ENCODE results near the gene CHRM1. TPM values are rescaled to one million over a fixed set of nuclear protein-coding genes. Genes with fewer than 3 reads are reported as not detected.

CHRM1 gene
- total RNA-seq, 1 experiment from 2014 or later, result not detected

DNA sequence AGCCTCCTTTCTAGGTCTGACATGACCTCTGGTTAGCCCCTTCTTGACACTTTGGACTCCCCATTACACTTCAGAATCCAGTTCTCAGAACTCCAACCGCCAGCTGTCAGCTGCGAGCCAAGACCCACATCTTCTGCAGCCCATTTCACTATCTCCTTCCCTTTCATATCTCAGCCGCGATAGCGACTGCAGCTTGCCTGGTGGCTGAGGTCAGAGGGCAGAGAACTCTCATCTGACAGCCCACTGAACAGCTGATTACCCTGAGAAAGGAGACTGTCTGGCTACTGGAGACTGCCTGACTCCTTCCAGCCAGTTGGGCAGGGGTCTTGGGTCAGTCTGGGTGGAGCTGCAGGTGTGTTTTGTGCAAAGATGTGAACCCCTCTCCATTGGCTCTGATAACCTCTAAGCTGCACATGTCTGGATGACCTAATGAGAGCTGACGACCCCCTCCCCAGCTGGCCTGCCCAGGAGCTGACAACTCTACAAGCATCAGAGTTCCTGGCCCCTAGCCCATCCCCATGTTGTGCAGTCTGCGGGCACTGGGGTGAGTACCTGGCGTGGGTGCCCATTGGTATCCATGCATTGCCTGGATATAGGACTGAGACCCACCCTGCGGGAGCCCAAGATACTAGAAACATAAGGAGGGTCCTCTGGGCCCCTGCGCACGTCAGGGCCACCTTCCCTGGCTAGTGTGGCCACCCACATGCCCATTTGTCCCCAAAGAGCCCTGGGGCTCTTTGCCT is 1.1 kb downstream of the CHRM1 start:
- Histone ChIP-seq H3K23ac (ENCODE audit: insufficient read length, low read depth, low read length) (no peak overlapping the region), H3K18ac (ENCODE audit: insufficient read length, low read depth, low read length) (no peak overlapping the region), H3K9ac (ENCODE audit: extremely low read depth, insufficient read length, low read length) (no peak overlapping the region), H2BK15ac (ENCODE audit: low read depth, low read length) (no peak overlapping the region), H4K8ac (replicated peaks; ENCODE audit: insufficient read length, low read depth, low read length) (no peak overlapping the region), H3K79me2 (ENCODE audit: insufficient read depth, low read length) (no peaks in the 10 kb centered on the region), H3K14ac (ENCODE audit: insufficient read depth, low read length) (no peak overlapping the region), H3K27me3 (ENCODE audit: insufficient read depth, low read length) (peaks cover 2% of the 10 kb centered on the region), H2BK120ac (ENCODE audit: low read depth, low read length, poor library complexity, severe bottlenecking) (no peak overlapping the region), H3K4ac (ENCODE audit: low read depth, low read length) (no peak overlapping the region), H2BK20ac (ENCODE audit: low read depth, low read length, poor library complexity, severe bottlenecking) (no peak overlapping the region), H3K56ac (ENCODE audit: insufficient read length, low read depth, low read length) (no peak overlapping the region), H3K79me1 (ENCODE audit: insufficient read depth, low read depth, low read length, poor library complexity, severe bottlenecking) (no peaks in the 10 kb centered on the region), H2AFZ (ENCODE audit: low read length) (no peak overlapping the region), H3T11ph (ENCODE audit: low read length) (no peak overlapping the region), H2BK12ac (ENCODE audit: insufficient read length, low read depth, low read length) (no peak overlapping the region), H3K23me2 (ENCODE audit: insufficient read length, low read depth, low read length, poor library complexity, severe bottlenecking) (peaks cover 5% of the 10 kb centered on the region), H3K4me1 (ENCODE audit: insufficient read depth, low read length) (no peaks in the 10 kb centered on the region), H3K4me2 (ENCODE audit: insufficient read depth, insufficient read length, low read length) (no peak overlapping the region), H3K27ac (ENCODE audit: insufficient read length, low read depth, low read length) (no peak overlapping the region), H2AK5ac (ENCODE audit: insufficient read length, low read length) (no peak overlapping the region), H4K91ac (ENCODE audit: insufficient read length, low read depth, low read length) (no peak overlapping the region), H4K5ac (ENCODE audit: insufficient read length, low read depth, low read length) (no peak overlapping the region), H3K9me3 (ENCODE audit: control insufficient read depth, low read depth, low read length) (no peaks in the 10 kb centered on the region), H4K20me1 (ENCODE audit: control insufficient read depth, insufficient read depth, insufficient read length) (no peaks in the 10 kb centered on the region), H2BK5ac (ENCODE audit: insufficient read length, low read length) (no peak overlapping the region)
- Mint-ChIP-seq H3K9me3 (no peaks in the 10 kb centered on the region; a peak in 1 of 5 replicates), H3K4me1 (peaks cover 27 to 48% of the 10 kb centered on the region in 2 experiments), H3K36me3 (ENCODE audit: insufficient read depth in 1 of 3, low read depth in 3 of 3) (no peaks in the 10 kb centered on the region; a peak in 1 of 7 replicates), H3K27ac (peak overlapping the region in 1 of 3 experiments; percentile 8; a peak in 1 of 7 replicates), H3K4me3 (peak overlapping the region in 1 of 2 experiments; percentile 4; a peak in 2 of 5 replicates), H3K27me3 (ENCODE audit: low read depth) (peaks cover 54% of the 10 kb centered on the region)
- no CpG with 5 or more reads among the region's 11 CpGs for WGBS (ENCODE audit: extremely low coverage, insufficient read length, low lambda C conversion rate)
- TF ChIP-seq, protein P1, sequence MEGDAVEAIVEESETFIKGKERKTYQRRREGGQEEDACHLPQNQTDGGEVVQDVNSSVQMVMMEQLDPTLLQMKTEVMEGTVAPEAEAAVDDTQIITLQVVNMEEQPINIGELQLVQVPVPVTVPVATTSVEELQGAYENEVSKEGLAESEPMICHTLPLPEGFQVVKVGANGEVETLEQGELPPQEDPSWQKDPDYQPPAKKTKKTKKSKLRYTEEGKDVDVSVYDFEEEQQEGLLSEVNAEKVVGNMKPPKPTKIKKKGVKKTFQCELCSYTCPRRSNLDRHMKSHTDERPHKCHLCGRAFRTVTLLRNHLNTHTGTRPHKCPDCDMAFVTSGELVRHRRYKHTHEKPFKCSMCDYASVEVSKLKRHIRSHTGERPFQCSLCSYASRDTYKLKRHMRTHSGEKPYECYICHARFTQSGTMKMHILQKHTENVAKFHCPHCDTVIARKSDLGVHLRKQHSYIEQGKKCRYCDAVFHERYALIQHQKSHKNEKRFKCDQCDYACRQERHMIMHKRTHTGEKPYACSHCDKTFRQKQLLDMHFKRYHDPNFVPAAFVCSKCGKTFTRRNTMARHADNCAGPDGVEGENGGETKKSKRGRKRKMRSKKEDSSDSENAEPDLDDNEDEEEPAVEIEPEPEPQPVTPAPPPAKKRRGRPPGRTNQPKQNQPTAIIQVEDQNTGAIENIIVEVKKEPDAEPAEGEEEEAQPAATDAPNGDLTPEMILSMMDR (conservative IDR thresholded peaks at IDR 0.05), result no peak
- DNase-seq, result no peak
